ENCODE measurements around the gene KHK. TPM values are rescaled to one million over a fixed set of nuclear protein-coding genes. Genes with fewer than 3 reads are reported as not detected.
A peak's percentile ranks its signal among the peaks of the same experiment; 100 is the strongest.

Gene KHK
- total and polyA plus RNA-seq, 4 donors, result 3.4 to 38.7 (median 5.6) TPM

- Histone ChIP-seq H3K4me1 (ENCODE audit: control insufficient read depth in 1 of 2, insufficient read depth in 2 of 2, low read length in 2 of 2) (no peaks in the 10 kb centered on the region), H3K36me3 (ENCODE audit: control insufficient read depth in 1 of 2, insufficient read depth in 2 of 2, low read length in 1 of 2) (no peaks in the 10 kb centered on the region), H3K27me3 (ENCODE audit: control insufficient read depth in 1 of 2, insufficient read depth in 2 of 2, low read length in 1 of 2) (no peaks in the 10 kb centered on the region), H3K27ac (ENCODE audit: low read depth in 1 of 2, low read length in 2 of 2) (no peak overlapping the region), H3K4me3 (ENCODE audit: low read length in 2 of 2) (no peak overlapping the region), H3K9me3 (ENCODE audit: control insufficient read depth, low read length) (no peaks in the 10 kb centered on the region)
- WGBS, 2 donors, result 23% methylated on average over 18 of the region's 18 CpGs
- DNase-seq (peak; percentile 75 to 83), ATAC-seq (ENCODE audit: low FRiP score) (peak; percentile 72)
- intact Hi-C loops (cut with DNase I), result loop anchor here (5.0 to 10.0 kb wide), 2 partner anchors 96 to 99 kb away; no protein-coding TSS in a partner anchor
Measured at GRCh38 chr2:27095745-27096651, 9.4 kb downstream of the KHK start.

GRCh38 chr2:27096748-27097297 is 10.3 kb downstream of the KHK start:
- DNase-seq (no peak), ATAC-seq (ENCODE audit: low FRiP score) (no peak)
- Histone ChIP-seq H3K4me3 (ENCODE audit: low read length in 2 of 2) (no peak overlapping the region), H3K4me1 (ENCODE audit: control insufficient read depth in 1 of 2, insufficient read depth in 2 of 2, low read length in 2 of 2) (no peaks in the 10 kb centered on the region), H3K27ac (ENCODE audit: low read depth in 1 of 2, low read length in 2 of 2) (no peak overlapping the region), H3K9me3 (ENCODE audit: control insufficient read depth, low read length) (no peaks in the 10 kb centered on the region), H3K36me3 (ENCODE audit: control insufficient read depth in 1 of 2, insufficient read depth in 2 of 2, low read length in 1 of 2) (no peaks in the 10 kb centered on the region), H3K27me3 (ENCODE audit: control insufficient read depth in 1 of 2, insufficient read depth in 2 of 2, low read length in 1 of 2) (no peaks in the 10 kb centered on the region)
- intact Hi-C loops (cut with DNase I), result loop anchor here (5.0 to 10.0 kb wide), 2 partner anchors 95 to 98 kb away; no protein-coding TSS in a partner anchor
- 75 to 89% methylated on average over 3 of the region's 3 CpGs for whole genome bisulfite sequencing, 2 donors

GRCh38 chr2:27097341-27097740 is 10.8 kb downstream of the KHK start:
- intact Hi-C loops (cut with DNase I), result loop anchor here (5.0 to 10.0 kb wide), 2 partner anchors 95 to 97 kb away; no protein-coding TSS in a partner anchor
- Histone ChIP-seq H3K27ac (ENCODE audit: low read depth in 1 of 2, low read length in 2 of 2) (no peak overlapping the region), H3K9me3 (ENCODE audit: control insufficient read depth, low read length) (no peaks in the 10 kb centered on the region), H3K27me3 (ENCODE audit: control insufficient read depth in 1 of 2, insufficient read depth in 2 of 2, low read length in 1 of 2) (no peaks in the 10 kb centered on the region), H3K36me3 (ENCODE audit: control insufficient read depth in 1 of 2, insufficient read depth in 2 of 2, low read length in 1 of 2) (no peaks in the 10 kb centered on the region), H3K4me3 (ENCODE audit: low read length in 2 of 2) (no peak overlapping the region), H3K4me1 (ENCODE audit: control insufficient read depth in 1 of 2, insufficient read depth in 2 of 2, low read length in 2 of 2) (no peaks in the 10 kb centered on the region)
- no peak for DNase-seq
- ATAC-seq (ENCODE audit: low FRiP score), result no peak
- WGBS, 2 donors, result 90 to 92% methylated on average over 14 of the region's 14 CpGs

- WGBS, 2 donors, result 92% methylated on average over 19 of the region's 19 CpGs
- Histone ChIP-seq H3K4me1 (ENCODE audit: control insufficient read depth in 1 of 2, insufficient read depth in 2 of 2, low read length in 2 of 2) (no peaks in the 10 kb centered on the region), H3K36me3 (ENCODE audit: control insufficient read depth in 1 of 2, insufficient read depth in 2 of 2, low read length in 1 of 2) (no peaks in the 10 kb centered on the region), H3K27me3 (ENCODE audit: control insufficient read depth in 1 of 2, insufficient read depth in 2 of 2, low read length in 1 of 2) (no peaks in the 10 kb centered on the region), H3K27ac (ENCODE audit: low read depth in 1 of 2, low read length in 2 of 2) (no peak overlapping the region), H3K9me3 (ENCODE audit: control insufficient read depth, low read length) (no peaks in the 10 kb centered on the region), H3K4me3 (ENCODE audit: low read length in 2 of 2) (no peak overlapping the region)
- no peak for DNase-seq
- intact Hi-C loops (cut with DNase I), result loop anchor here (2.0 to 10.0 kb wide), 3 partner anchors 93 to 181 kb away; no protein-coding TSS in a partner anchor
- no peak for ATAC-seq (ENCODE audit: low FRiP score)
Measured at GRCh38 chr2:27099334-27099955, 12.9 kb downstream of the KHK start.

- WGBS, 2 donors, result 83% methylated on average over 10 of the region's 10 CpGs
- Histone ChIP-seq H3K36me3 (ENCODE audit: control insufficient read depth in 1 of 2, insufficient read depth in 2 of 2, low read length in 1 of 2) (no peaks in the 10 kb centered on the region), H3K27me3 (ENCODE audit: control insufficient read depth in 1 of 2, insufficient read depth in 2 of 2, low read length in 1 of 2) (no peaks in the 10 kb centered on the region), H3K27ac (ENCODE audit: low read depth in 1 of 2, low read length in 2 of 2) (no peak overlapping the region), H3K9me3 (ENCODE audit: control insufficient read depth, low read length) (no peaks in the 10 kb centered on the region), H3K4me3 (ENCODE audit: low read length in 2 of 2) (no peak overlapping the region), H3K4me1 (ENCODE audit: control insufficient read depth in 1 of 2, insufficient read depth in 2 of 2, low read length in 2 of 2) (no peaks in the 10 kb centered on the region)
- no peak for ATAC-seq (ENCODE audit: low FRiP score)
- intact Hi-C loops (cut with DNase I), result no loop called here
- DNase-seq, result no peak
Measured at GRCh38 chr2:27100036-27100435, 13.5 kb downstream of the KHK start.

GRCh38 chr2:27102329-27102728 is 15.8 kb downstream of the KHK start:
- Histone ChIP-seq H3K27ac (ENCODE audit: low read depth in 1 of 2, low read length in 2 of 2) (no peak overlapping the region), H3K9me3 (ENCODE audit: control insufficient read depth, low read length) (no peaks in the 10 kb centered on the region), H3K4me1 (ENCODE audit: control insufficient read depth in 1 of 2, insufficient read depth in 2 of 2, low read length in 2 of 2) (no peaks in the 10 kb centered on the region), H3K27me3 (ENCODE audit: control insufficient read depth in 1 of 2, insufficient read depth in 2 of 2, low read length in 1 of 2) (no peaks in the 10 kb centered on the region), H3K36me3 (ENCODE audit: control insufficient read depth in 1 of 2, insufficient read depth in 2 of 2, low read length in 1 of 2) (no peaks in the 10 kb centered on the region), H3K4me3 (ENCODE audit: low read length in 2 of 2) (no peak overlapping the region)
- intact Hi-C loops (cut with DNase I), result loop anchor here in 1 of 2 donors (2.0 kb wide), 1 partner anchor 178 kb away; no protein-coding TSS in a partner anchor
- DNase-seq (no peak), ATAC-seq (ENCODE audit: low FRiP score) (no peak)
- WGBS, 2 donors, result 75 to 76% methylated on average over 5 of the region's 5 CpGs

GRCh38 chr2:27105981-27106380 is 19.4 kb downstream of the KHK start:
- no peaks in the 10 kb centered on the region for H3K36me3 ChIP-seq (ENCODE audit: control insufficient read depth in 1 of 2, insufficient read depth in 2 of 2, low read length in 1 of 2)
- DNase-seq (no peak), ATAC-seq (ENCODE audit: low FRiP score) (no peak)
- H3K4me3 ChIP-seq (ENCODE audit: low read length in 2 of 2), result no peak overlapping the region
- no peak overlapping the region for H3K27ac ChIP-seq (ENCODE audit: low read depth in 1 of 2, low read length in 2 of 2)
- 52 to 63% methylated on average over 3 of the region's 3 CpGs for WGBS, 2 donors
- no peaks in the 10 kb centered on the region for H3K4me1 ChIP-seq (ENCODE audit: control insufficient read depth in 1 of 2, insufficient read depth in 2 of 2, low read length in 2 of 2)
- no peaks in the 10 kb centered on the region for H3K27me3 ChIP-seq (ENCODE audit: control insufficient read depth in 1 of 2, insufficient read depth in 2 of 2, low read length in 1 of 2)
- intact Hi-C loops (cut with DNase I), result no loop called here
- H3K9me3 ChIP-seq (ENCODE audit: control insufficient read depth, low read length), result no peaks in the 10 kb centered on the region

- no peak for DNase-seq
- H3K36me3 ChIP-seq (ENCODE audit: control insufficient read depth in 1 of 2, insufficient read depth in 2 of 2, low read length in 1 of 2), result no peaks in the 10 kb centered on the region
- intact Hi-C loops (cut with DNase I), result no loop called here
- no peak for ATAC-seq (ENCODE audit: low FRiP score)
- H3K4me1 ChIP-seq (ENCODE audit: control insufficient read depth in 1 of 2, insufficient read depth in 2 of 2, low read length in 2 of 2), result no peaks in the 10 kb centered on the region
- H3K4me3 ChIP-seq (ENCODE audit: low read length in 2 of 2), result no peak overlapping the region
- H3K9me3 ChIP-seq (ENCODE audit: control insufficient read depth, low read length), result no peaks in the 10 kb centered on the region
- 74 to 78% methylated on average over 2 of the region's 2 CpGs for WGBS, 2 donors
- no peak overlapping the region for H3K27ac ChIP-seq (ENCODE audit: low read depth in 1 of 2, low read length in 2 of 2)
- no peaks in the 10 kb centered on the region for H3K27me3 ChIP-seq (ENCODE audit: control insufficient read depth in 1 of 2, insufficient read depth in 2 of 2, low read length in 1 of 2)
Measured at GRCh38 chr2:27108221-27108620, 21.6 kb downstream of the KHK start.
